B cell (primary cell): Measurements from ENCODE around the gene ZBTB21. TPM values are rescaled to one million over a fixed set of nuclear protein-coding genes. Genes with fewer than 3 reads are reported as not detected.

ENCODE experiments used
- ATAC-seq: fragments of 200-7000 bp; cut with Tn5 transposase; one replicate; pipeline ENCODE4 v1.10.0; 2021; ENCODE audit warnings: low read depth, mild to moderate bottlenecking, moderate number of reproducible peaks, moderate library complexity
- CTCF ChIA-PET: fragments of 350-600 bp; sonication (Branson Sonifier 250); formaldehyde crosslinking; loops from one replicate; lab custom pipeline; 2021; ENCODE audit warnings: antibody characterized with exemption, inconsistent platforms; lab: Charles Lee
- POLR2A ChIA-PET: fragments of 350-600 bp; sonication (Branson Sonifier 250); formaldehyde crosslinking; loops from one replicate; lab custom pipeline; 2021; ENCODE audit warnings: antibody characterized with exemption; lab: Charles Lee
- DNase-seq: peaks from one replicate; pipeline ENCODE4 v3.0.0; 2013
- H2AFZ ChIP-seq: 2 replicates; pipeline ENCODE4 v1.6.1; 2012; ENCODE audit warnings: mild to moderate bottlenecking, low read depth, low read length; ENCODE audit not compliant: insufficient read depth, poor library complexity, severe bottlenecking
- H3K27ac ChIP-seq, 2 donors: 1 replicate in 1 of 2; 2 replicates in 1 of 2; pipeline ENCODE4 v1.5.1; 2012 to 2013; ENCODE audit warnings: low read length in 2 of 2, mild to moderate bottlenecking in 2 of 2, moderate library complexity in 1 of 2
- H3K27me3 ChIP-seq, 4 experiments: fragments of 200-600 bp in 1 of 4; sonication (generic) in 1 of 4; replicated peaks in 1 of 4; 1 replicate in 2 of 4; 2 replicates in 2 of 4; pipeline versions ENCODE4 v1.6.1 to v1.7.0; 2013 to 2016; ENCODE audit warnings: low read length in 3 of 4, mild to moderate bottlenecking in 2 of 4, mixed read lengths in 1 of 4, moderate library complexity in 1 of 4; ENCODE audit not compliant: insufficient read depth in 4 of 4, control insufficient read depth in 3 of 4; ENCODE audit errors: control extremely low read depth in 1 of 4
- H3K36me3 ChIP-seq, 2 experiments: replicated peaks in 1 of 2; 1 replicate in 1 of 2; 2 replicates in 1 of 2; pipeline versions ENCODE4 v1.6.1 to v1.7.1; 2013; ENCODE audit warnings: low read length in 1 of 2; ENCODE audit not compliant: insufficient read depth in 2 of 2, control insufficient read depth in 1 of 2; ENCODE audit errors: control extremely low read depth in 1 of 2, extremely low read depth in 1 of 2
- H3K4me1 ChIP-seq, 2 donors: fragments of 200-600 bp in 1 of 2; sonication (generic) in 1 of 2; 1 replicate in 1 of 2; 2 replicates in 1 of 2; pipeline versions ENCODE4 v1.5.1 to v1.6.1; 2013 to 2017; ENCODE audit warnings: low read length in 2 of 2; ENCODE audit not compliant: control insufficient read depth in 2 of 2, insufficient read depth in 2 of 2
- H3K4me2 ChIP-seq: replicated peaks from 2 replicates; pipeline ENCODE3; 2012; ENCODE audit warnings: mild to moderate bottlenecking, low read depth, low read length; ENCODE audit not compliant: poor library complexity, severe bottlenecking
- H3K4me3 ChIP-seq, 5 experiments: fragments of 200-600 bp in 1 of 5; sonication (generic) in 1 of 5; 1 replicate in 3 of 5; 2 replicates in 2 of 5; pipeline versions ENCODE4 v1.5.1 to v1.7.0; 2011 to 2016; ENCODE audit warnings: low read length in 4 of 5, mild to moderate bottlenecking in 4 of 5, low read depth in 2 of 5, control low read depth in 1 of 5, moderate library complexity in 1 of 5; ENCODE audit not compliant: insufficient read depth in 1 of 5; ENCODE audit errors: control extremely low read depth in 1 of 5, extremely low read depth in 1 of 5
- H3K79me2 ChIP-seq: fragments of 200-600 bp; sonication (generic); one replicate; pipeline ENCODE4 v1.6.0; 2016; ENCODE audit warnings: low read length; ENCODE audit not compliant: control insufficient read depth, insufficient read depth
- H3K9ac ChIP-seq: fragments of 200-600 bp; sonication (generic); 2 replicates; pipeline ENCODE4 v1.6.1; 2017; ENCODE audit warnings: mild to moderate bottlenecking, low read length, moderate library complexity
- H3K9me3 ChIP-seq, 3 donors: one replicate each; pipeline versions ENCODE4 v1.6.1 to v1.7.1; 2013; ENCODE audit warnings: low read length in 2 of 3; ENCODE audit not compliant: control insufficient read depth in 2 of 3, insufficient read depth in 1 of 3; ENCODE audit errors: control extremely low read depth in 1 of 3
- H4K20me1 ChIP-seq: 2 replicates; pipeline ENCODE4 v1.6.0; 2012; ENCODE audit warnings: mild to moderate bottlenecking, low read length; ENCODE audit not compliant: insufficient read depth, control insufficient read depth, poor library complexity, severe bottlenecking
- H3K27ac Mint-ChIP-seq: one replicate; pipeline ENCODE4 v1.8.0; 2021; ENCODE audit warnings: mixed read lengths
- H3K27me3 Mint-ChIP-seq: one replicate; pipeline ENCODE4 v1.8.0; 2021; ENCODE audit warnings: mixed read lengths
- H3K4me1 Mint-ChIP-seq: one replicate; pipeline ENCODE4 v1.8.0; 2021; ENCODE audit warnings: mixed read lengths
- H3K4me3 Mint-ChIP-seq: one replicate; pipeline ENCODE4 v1.8.0; 2021; ENCODE audit warnings: mixed read lengths
- H3K9me3 Mint-ChIP-seq: one replicate; pipeline ENCODE4 v1.8.0; 2022; ENCODE audit warnings: mixed read lengths; ENCODE audit not compliant: insufficient read depth
- EZH2 ChIP-seq: IDR thresholded peaks from 2 replicates; pipeline ENCODE4 v1.6.1; 2012; ENCODE audit warnings: borderline replicate concordance, low read depth, mild to moderate bottlenecking, moderate library complexity, low read length; ENCODE audit not compliant: insufficient read depth, poor library complexity, severe bottlenecking
- WGBS: methylation state at CpG from one replicate; pipeline ENCODE4 v1.1.5; 2013; ENCODE audit warnings: missing lambda C conversion rate; ENCODE audit not compliant: insufficient coverage; 5-methylcytosine and 5-hydroxymethylcytosine counted together
- intact Hi-C: fragments of 100-400 bp; cut with micrococcal nuclease; formaldehyde crosslinking; loops from one replicate; pipeline ENCODE4 v1.10.0; 2022
- polyA plus RNA-seq: library from polyadenylated mRNA; depleted of rRNA; stranded (reverse); fragments of >200 nt; gene quantifications from 2 replicates; pipeline ENCODE4 v1.2.3, GENCODE V29; 2012
- total RNA-seq, 2 donors: library from RNA; stranded (reverse); fragments of 120-200 nt in 1 of 2; gene quantifications; 1 replicate in 1 of 2; 2 replicates in 1 of 2; pipeline versions ENCODE4 v1.2.3 to v1.2.4, GENCODE V29; 2013 to 2022
- TF ChIP-seq, protein P1 (sequence below): fragments of 200-600 bp; IDR thresholded peaks from one replicate; pipeline ENCODE4 v1.8.0; 2022; ENCODE audit warnings: antibody characterized with exemption, mild to moderate bottlenecking

ZBTB21 gene
- total and polyA plus RNA-seq, 2 donors (not counting 1 experiment from before 2014, with no cell fraction given): 12.4 to 40.1 TPM

DNA sequence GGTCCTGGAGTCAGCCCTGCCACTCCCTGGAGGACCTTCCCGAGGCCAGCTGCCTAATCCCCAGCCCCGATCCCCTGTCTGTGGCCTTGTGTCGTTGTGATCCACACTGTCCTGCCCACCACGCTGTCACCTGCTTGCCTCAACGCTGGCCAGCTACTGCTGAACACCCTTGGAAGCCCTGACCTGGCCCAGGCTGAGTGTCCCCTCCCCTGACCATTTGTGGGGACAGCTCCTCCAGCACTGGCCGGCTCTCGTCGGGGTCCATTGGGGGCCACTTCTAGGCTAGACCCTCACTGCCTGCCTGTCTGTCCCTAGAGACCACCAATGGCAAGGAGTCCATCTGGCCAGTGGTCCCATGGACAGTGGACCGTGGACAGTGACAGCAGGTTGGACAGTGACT is 49.0 kb upstream of the ZBTB21 start:
- Histone ChIP-seq H3K9ac (no peak overlapping the region), H3K9me3 (peaks cover 0 to 9% (median 0%) of the 10 kb centered on the region in 3 donors), H3K27me3 (no peaks in the 10 kb centered on the region), H3K4me1 (peaks cover 34 to 68% of the 10 kb centered on the region in 2 donors), H3K4me3 (no peak overlapping the region), H4K20me1 (no peaks in the 10 kb centered on the region), H3K79me2 (no peaks in the 10 kb centered on the region), H3K36me3 (no peaks in the 10 kb centered on the region), H3K27ac (no peak overlapping the region), H2AFZ (no peak overlapping the region), H3K4me2 (no peak overlapping the region)
- intact Hi-C loops: no loop called here
- DNase-seq (no peak), ATAC-seq (no peak)
- ChIA-PET POLR2A (no interaction called here), CTCF (interaction anchor here (1.2 to 1.3 kb wide), 2 partner anchors 49 kb away, joined by 3 read pairs; partner anchors contain the start of gene ZBTB21)
- Mint-ChIP-seq H3K4me1 (peaks cover 65% of the 10 kb centered on the region), H3K27ac (peak overlapping the region; percentile 68), H3K4me3 (no peak overlapping the region), H3K9me3 (no peaks in the 10 kb centered on the region), H3K27me3 (no peaks in the 10 kb centered on the region)
- no peak for TF ChIP-seq EZH2
- TF ChIP-seq, protein P1, sequence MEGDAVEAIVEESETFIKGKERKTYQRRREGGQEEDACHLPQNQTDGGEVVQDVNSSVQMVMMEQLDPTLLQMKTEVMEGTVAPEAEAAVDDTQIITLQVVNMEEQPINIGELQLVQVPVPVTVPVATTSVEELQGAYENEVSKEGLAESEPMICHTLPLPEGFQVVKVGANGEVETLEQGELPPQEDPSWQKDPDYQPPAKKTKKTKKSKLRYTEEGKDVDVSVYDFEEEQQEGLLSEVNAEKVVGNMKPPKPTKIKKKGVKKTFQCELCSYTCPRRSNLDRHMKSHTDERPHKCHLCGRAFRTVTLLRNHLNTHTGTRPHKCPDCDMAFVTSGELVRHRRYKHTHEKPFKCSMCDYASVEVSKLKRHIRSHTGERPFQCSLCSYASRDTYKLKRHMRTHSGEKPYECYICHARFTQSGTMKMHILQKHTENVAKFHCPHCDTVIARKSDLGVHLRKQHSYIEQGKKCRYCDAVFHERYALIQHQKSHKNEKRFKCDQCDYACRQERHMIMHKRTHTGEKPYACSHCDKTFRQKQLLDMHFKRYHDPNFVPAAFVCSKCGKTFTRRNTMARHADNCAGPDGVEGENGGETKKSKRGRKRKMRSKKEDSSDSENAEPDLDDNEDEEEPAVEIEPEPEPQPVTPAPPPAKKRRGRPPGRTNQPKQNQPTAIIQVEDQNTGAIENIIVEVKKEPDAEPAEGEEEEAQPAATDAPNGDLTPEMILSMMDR: no peak
- WGBS: 96% methylated on average over 9 of the region's 9 CpGs

DNA sequence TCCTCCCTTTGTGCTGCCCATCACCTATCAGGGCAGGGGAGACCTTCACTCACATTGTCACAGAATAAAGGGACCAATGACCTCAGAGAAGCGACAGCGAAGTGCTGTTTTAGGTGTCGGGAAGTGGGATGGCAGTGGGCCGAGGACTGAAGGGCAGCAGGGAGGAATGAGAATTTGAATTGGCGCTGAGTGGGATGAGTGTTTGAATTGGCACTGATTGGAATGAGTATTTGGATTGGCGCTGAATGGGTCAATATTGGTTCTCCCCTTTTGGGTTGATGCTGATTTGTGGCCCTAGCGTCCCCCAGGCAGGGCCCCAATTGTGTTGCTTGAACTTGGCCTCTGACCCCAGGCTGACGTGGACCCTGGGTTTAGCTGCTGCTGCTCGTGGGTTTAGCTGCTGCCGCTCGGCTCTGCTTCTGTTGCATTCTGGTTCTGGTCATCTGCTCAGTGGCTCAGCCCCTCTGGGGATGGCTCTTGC is 48.5 kb upstream of the ZBTB21 start:
- no peaks in the 10 kb centered on the region for H3K27me3 Mint-ChIP-seq
- H2AFZ ChIP-seq: no peak overlapping the region
- POLR2A ChIA-PET: no interaction called here
- no peaks in the 10 kb centered on the region for H3K27me3 ChIP-seq
- CTCF ChIA-PET: interaction anchor here (1.3 kb wide), 1 partner anchor 49 kb away, joined by 3 read pairs; the partner anchor contains the start of gene ZBTB21
- H3K79me2 ChIP-seq: no peaks in the 10 kb centered on the region
- H3K4me3 Mint-ChIP-seq: peak overlapping the region; percentile 17
- ATAC-seq: no peak
- no peak overlapping the region for H3K27ac ChIP-seq
- H3K4me1 ChIP-seq: peaks cover 34 to 63% of the 10 kb centered on the region in 2 donors
- H3K27ac Mint-ChIP-seq: peak overlapping the region; percentile 53
- no peaks in the 10 kb centered on the region for H3K36me3 ChIP-seq
- TF ChIP-seq, protein P1: no peak
- no peak for TF ChIP-seq EZH2
- WGBS: 97% methylated on average over 11 of the region's 11 CpGs
- no peaks in the 10 kb centered on the region for H3K9me3 Mint-ChIP-seq
- H3K9me3 ChIP-seq: peaks cover 0 to 9% (median 0%) of the 10 kb centered on the region in 3 donors
- H3K4me3 ChIP-seq: no peak overlapping the region
- DNase-seq: no peak
- H3K4me2 ChIP-seq: no peak overlapping the region
- no peaks in the 10 kb centered on the region for H4K20me1 ChIP-seq
- H3K4me1 Mint-ChIP-seq: peaks cover 60% of the 10 kb centered on the region
- intact Hi-C loops: no loop called here
- H3K9ac ChIP-seq: no peak overlapping the region
